GM21423 (cell line): ENCODE measurements around the gene SLIT3.

Source experiments
- ATAC-seq: cut with Tn5 transposase; IDR thresholded peaks from one replicate; pipeline ENCODE4 v1.9.1; 2021; ENCODE audit warnings: mild to moderate bottlenecking, moderate library complexity; ENCODE audit not compliant: unreplicated experiment

The SLIT3 gene

GRCh38 chr5:169178754-169179153 is 122.2 kb downstream of the SLIT3 start:
- ATAC-seq, result no peak

GRCh38 chr5:169178274-169178673 is 122.7 kb downstream of the SLIT3 start:
- ATAC-seq, result no peak

- ATAC-seq, result no peak
Measured at GRCh38 chr5:169176709-169177694, 123.9 kb downstream of the SLIT3 start.

- ATAC-seq, result no peak
Measured at GRCh38 chr5:169175733-169176132, 125.2 kb downstream of the SLIT3 start.

- ATAC-seq, result no peak
Measured at GRCh38 chr5:169174923-169175322, 126.0 kb downstream of the SLIT3 start.

- ATAC-seq, result no peak
Measured at GRCh38 chr5:169173372-169173771, 127.6 kb downstream of the SLIT3 start.

- no peak for ATAC-seq
Measured at GRCh38 chr5:169171515-169171914, 129.4 kb downstream of the SLIT3 start.

- ATAC-seq, result no peak
Measured at GRCh38 chr5:169169783-169170182, 131.2 kb downstream of the SLIT3 start.

GRCh38 chr5:169168280-169168679 is 132.7 kb downstream of the SLIT3 start:
- ATAC-seq, result no peak

- no peak for ATAC-seq
Measured at GRCh38 chr5:169166078-169166477, 134.9 kb downstream of the SLIT3 start.

GRCh38 chr5:169165052-169165451 is 135.9 kb downstream of the SLIT3 start:
- ATAC-seq, result no peak

GRCh38 chr5:169164481-169164925 is 136.4 kb downstream of the SLIT3 start:
- no peak for ATAC-seq

GRCh38 chr5:169162407-169162806 is 138.5 kb downstream of the SLIT3 start:
- no peak for ATAC-seq

- ATAC-seq, result no peak
Measured at GRCh38 chr5:169161022-169161680, 139.8 kb downstream of the SLIT3 start.

GRCh38 chr5:169160405-169160901 is 140.5 kb downstream of the SLIT3 start:
- ATAC-seq, result no peak

- ATAC-seq, result no peak
Measured at GRCh38 chr5:169158764-169159163, 142.2 kb downstream of the SLIT3 start.

- ATAC-seq, result no peak
Measured at GRCh38 chr5:169157064-169157463, 143.9 kb downstream of the SLIT3 start.

GRCh38 chr5:169154679-169155078 is 146.3 kb downstream of the SLIT3 start:
- no peak for ATAC-seq

GRCh38 chr5:169153405-169153804 is 147.5 kb downstream of the SLIT3 start:
- ATAC-seq, result no peak

GRCh38 chr5:169152946-169153345 is 148.0 kb downstream of the SLIT3 start:
- no peak for ATAC-seq

- no peak for ATAC-seq
Measured at GRCh38 chr5:169152453-169152852, 148.5 kb downstream of the SLIT3 start.
